ENCODE data around the gene PLD3. TPM values are rescaled to one million over a fixed set of nuclear protein-coding genes. Genes with fewer than 3 reads are reported as not detected.

Gene PLD3
- total and polyA plus RNA-seq, 2 experiments from 2014 or later, result 181 to 490 TPM

- TF ChIP-seq ZNF462 (CRISPR knock-in tag; IDR thresholded peaks at IDR 0.05) (no peak), EZH2 (IDR thresholded peaks at IDR 0.05; ENCODE audit: low read depth, unreplicated experiment) (no peak), JUNB (IDR thresholded peaks at IDR 0.05; ENCODE audit: unreplicated experiment) (no peak), CTCF (conservative IDR thresholded peaks at IDR 0.05; ENCODE audit: low read depth in 2 of 2) (no peak), STAT1 (IDR thresholded peaks at IDR 0.05; ENCODE audit: unreplicated experiment) (no peak), REST (IDR thresholded peaks at IDR 0.05; ENCODE audit: unreplicated experiment) (no peak), ZNF114 (CRISPR knock-in tag; IDR thresholded peaks at IDR 0.05) (no peak), CREB1 (CRISPR knock-in tag; IDR thresholded peaks at IDR 0.05; ENCODE audit: low read depth) (no peak), EZH2phosphoT487 (IDR thresholded peaks at IDR 0.05; ENCODE audit: unreplicated experiment) (no peak)
Measured at GRCh38 chr19:40335101-40335500, 13.4 kb upstream of the PLD3 start (continued).
